Neuronal stem cell (in vitro differentiated cells): ENCODE data around the gene ST3GAL4.
A peak's percentile ranks its signal among the peaks of the same experiment; 100 is the strongest.

ENCODE experiments used
- DNase-seq: peaks from one replicate; pipeline ENCODE4 v3.0.0-alpha.2; 2013; ENCODE audit warnings: low spot score
- H2AFZ ChIP-seq: one replicate; pipeline ENCODE4 v1.6.1; 2013; ENCODE audit warnings: mild to moderate bottlenecking, low read length, inconsistent platforms
- H2AK5ac ChIP-seq: 2 replicates; pipeline ENCODE4 v1.6.1; 2013; ENCODE audit warnings: low read depth, mild to moderate bottlenecking, inconsistent platforms, low read length, moderate library complexity, mixed read lengths
- H2BK120ac ChIP-seq: 2 replicates; pipeline ENCODE4 v1.6.1; 2013; ENCODE audit warnings: low read depth, mild to moderate bottlenecking, inconsistent platforms, low read length, moderate library complexity, mixed read lengths
- H2BK12ac ChIP-seq: one replicate; pipeline ENCODE4 v1.6.1; 2013; ENCODE audit warnings: low read length, inconsistent platforms
- H2BK15ac ChIP-seq: 2 replicates; pipeline ENCODE4 v1.6.1; 2013; ENCODE audit warnings: mild to moderate bottlenecking, low read length, inconsistent platforms, mixed read lengths
- H2BK5ac ChIP-seq: one replicate; pipeline ENCODE4 v1.6.1; 2013; ENCODE audit warnings: inconsistent platforms, mild to moderate bottlenecking, low read length, moderate library complexity
- H3K14ac ChIP-seq: one replicate; pipeline ENCODE4 v1.6.1; 2013; ENCODE audit warnings: low read length, inconsistent platforms
- H3K18ac ChIP-seq: 2 replicates; pipeline ENCODE4 v1.6.1; 2013; ENCODE audit warnings: low read length, inconsistent platforms
- H3K23ac ChIP-seq: 2 replicates; pipeline ENCODE4 v1.6.1; 2013; ENCODE audit warnings: low read depth, mild to moderate bottlenecking, mixed read lengths, low read length, inconsistent platforms; ENCODE audit not compliant: poor library complexity
- H3K27ac ChIP-seq: replicated peaks from 3 replicates; pipeline ENCODE4 v1.5.1; 2013; ENCODE audit warnings: low read length, inconsistent platforms
- H3K27me3 ChIP-seq, 3 experiments: 2 replicates each; pipeline ENCODE4 v1.6.1; 2013; ENCODE audit warnings: low read length in 3 of 3, mild to moderate bottlenecking in 2 of 3, inconsistent platforms in 1 of 3, low read depth in 1 of 3, mixed read lengths in 1 of 3, moderate library complexity in 1 of 3; ENCODE audit not compliant: control insufficient read depth in 3 of 3, insufficient read depth in 3 of 3
- H3K36me3 ChIP-seq, 2 donors: replicated peaks in 1 of 2; 2 replicates each; pipeline ENCODE4 v1.6.1; 2013; ENCODE audit warnings: low read length in 2 of 2; ENCODE audit not compliant: control insufficient read depth in 2 of 2, insufficient read depth in 2 of 2
- H3K4ac ChIP-seq: 2 replicates; pipeline ENCODE4 v1.6.1; 2013; ENCODE audit warnings: inconsistent platforms, mild to moderate bottlenecking, low read length, moderate library complexity
- H3K4me1 ChIP-seq, 2 donors: 1 replicate in 1 of 2; 2 replicates in 1 of 2; pipeline ENCODE4 v1.6.1; 2013; ENCODE audit warnings: low read length in 2 of 2, low read depth in 1 of 2; ENCODE audit not compliant: control insufficient read depth in 2 of 2, insufficient read depth in 1 of 2
- H3K4me2 ChIP-seq: one replicate; pipeline ENCODE4 v1.6.1; 2013; ENCODE audit warnings: mild to moderate bottlenecking, low read length, inconsistent platforms; ENCODE audit not compliant: insufficient read depth, poor library complexity, severe bottlenecking
- H3K4me3 ChIP-seq, 2 donors: 2 replicates each; pipeline ENCODE4 v1.5.1; 2013; ENCODE audit warnings: low read length in 2 of 2, mild to moderate bottlenecking in 2 of 2, inconsistent platforms in 1 of 2, moderate library complexity in 1 of 2
- H3K79me1 ChIP-seq: one replicate; pipeline ENCODE4 v1.6.1; 2013; ENCODE audit warnings: low read depth, mild to moderate bottlenecking, inconsistent platforms, low read length, moderate library complexity
- H3K9ac ChIP-seq: one replicate; pipeline ENCODE4 v1.6.1; 2013; ENCODE audit warnings: mild to moderate bottlenecking, low read depth, low read length, inconsistent platforms; ENCODE audit not compliant: poor library complexity
- H3K9me3 ChIP-seq, 2 donors: replicated peaks in 1 of 2; 2 replicates each; pipeline versions ENCODE3 to v1.6.1; 2013; ENCODE audit warnings: low read length in 2 of 2, mild to moderate bottlenecking in 2 of 2, inconsistent platforms in 1 of 2, low read depth in 1 of 2, mixed read lengths in 1 of 2, moderate library complexity in 1 of 2; ENCODE audit not compliant: control insufficient read depth in 2 of 2, insufficient read depth in 1 of 2
- H4K8ac ChIP-seq: one replicate; pipeline ENCODE4 v1.6.1; 2013; ENCODE audit warnings: low read depth, mild to moderate bottlenecking, inconsistent platforms, low read length, moderate library complexity
- H4K91ac ChIP-seq: one replicate; pipeline ENCODE4 v1.6.1; 2013; ENCODE audit warnings: low read length, low read depth, mild to moderate bottlenecking, inconsistent platforms; ENCODE audit not compliant: poor library complexity
- WGBS, 2 donors: extraction: QIAGEN DNeasy Blood & Tissue Kit; methylation state at CpG; one replicate each; pipeline ENCODE4 v1.1.7; 2013; ENCODE audit warnings: missing lambda C conversion rate in 2 of 2, mixed read lengths in 1 of 2; ENCODE audit not compliant: insufficient read length in 2 of 2, insufficient replicate concordance in 1 of 2; ENCODE audit errors: extremely low coverage in 2 of 2; 5-methylcytosine and 5-hydroxymethylcytosine counted together

Gene ST3GAL4

DNA sequence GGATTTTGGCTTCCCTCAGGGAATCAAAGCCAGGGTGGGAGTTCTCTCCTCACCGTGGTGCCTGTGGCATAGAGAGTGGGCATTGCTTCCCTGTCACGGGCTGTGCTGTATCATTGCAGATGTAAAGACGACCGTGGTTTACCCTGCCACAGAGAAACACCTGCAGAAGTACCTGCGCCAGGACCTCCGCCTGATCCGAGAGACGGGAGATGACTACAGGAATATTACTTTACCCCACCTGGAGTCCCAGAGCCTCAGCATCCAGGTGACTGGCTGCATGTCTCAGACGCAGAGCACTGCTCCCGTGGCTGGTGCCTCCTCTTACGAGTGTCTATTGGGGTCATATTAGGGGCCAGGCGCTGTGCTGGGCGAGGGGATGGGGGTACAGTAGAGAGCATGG lies 24.2 kb upstream of the ST3GAL4 start:
- Histone ChIP-seq H3K79me1 (no peaks in the 10 kb centered on the region), H3K9ac (no peak overlapping the region), H2BK5ac (no peak overlapping the region), H2AFZ (no peak overlapping the region), H2AK5ac (no peak overlapping the region), H3K4ac (no peak overlapping the region), H3K27ac (no peak overlapping the region), H3K9me3 (no peaks in the 10 kb centered on the region), H3K4me1 (peaks cover 2 to 8% of the 10 kb centered on the region in 2 donors), H4K8ac (no peak overlapping the region), H2BK12ac (no peak overlapping the region), H4K91ac (no peak overlapping the region), H3K36me3 (peaks cover 3 to 17% of the 10 kb centered on the region in 2 donors), H3K18ac (no peak overlapping the region), H3K27me3 (no peaks in the 10 kb centered on the region), H2BK15ac (no peak overlapping the region), H2BK120ac (no peak overlapping the region), H3K14ac (no peak overlapping the region), H3K4me3 (no peak overlapping the region), H3K4me2 (no peak overlapping the region), H3K23ac (no peak overlapping the region)
- WGBS, 2 donors = no CpG with 5 or more reads among the region's 13 CpGs
- no peak for DNase-seq

DNA sequence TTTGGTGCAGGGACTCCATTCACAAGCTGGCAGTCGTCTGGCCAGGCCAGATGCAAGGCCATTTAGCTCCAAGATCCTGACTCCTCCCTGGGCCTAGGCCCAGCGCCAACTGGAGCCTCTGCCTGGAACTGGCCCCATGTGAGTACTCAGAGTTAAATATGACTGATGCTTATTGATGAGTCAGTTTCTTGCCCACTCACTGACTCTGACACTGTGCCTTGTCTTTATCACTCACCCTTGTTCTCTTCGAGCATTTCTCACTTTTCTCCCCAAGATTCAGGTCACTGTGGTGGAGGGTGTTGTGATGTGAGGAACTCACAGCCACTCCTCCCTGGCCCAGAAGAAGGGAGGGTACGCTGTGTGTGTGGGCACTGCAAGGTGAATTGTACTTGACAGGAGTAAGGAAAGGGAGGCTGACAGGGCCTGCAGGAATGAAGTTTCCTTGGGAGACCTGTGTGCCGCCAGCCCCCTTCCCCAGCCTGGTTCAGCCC lies 23.2 kb upstream of the ST3GAL4 start:
- Histone ChIP-seq H4K8ac (no peak overlapping the region), H3K9ac (no peak overlapping the region), H3K4ac (no peak overlapping the region), H2BK5ac (no peak overlapping the region), H3K4me3 (no peak overlapping the region), H3K4me2 (no peak overlapping the region), H2BK12ac (no peak overlapping the region), H3K4me1 (peaks cover 12 to 17% of the 10 kb centered on the region in 2 donors), H2AK5ac (no peak overlapping the region), H4K91ac (no peak overlapping the region), H3K27me3 (no peaks in the 10 kb centered on the region), H3K27ac (no peak overlapping the region), H3K18ac (no peak overlapping the region), H3K14ac (no peak overlapping the region), H2AFZ (no peak overlapping the region), H3K9me3 (no peaks in the 10 kb centered on the region), H2BK120ac (no peak overlapping the region), H2BK15ac (no peak overlapping the region), H3K79me1 (no peaks in the 10 kb centered on the region), H3K36me3 (peaks cover 3 to 17% of the 10 kb centered on the region in 2 donors), H3K23ac (no peak overlapping the region)
- WGBS, 2 donors = no CpG with 5 or more reads among the region's 5 CpGs
- no peak for DNase-seq

DNA sequence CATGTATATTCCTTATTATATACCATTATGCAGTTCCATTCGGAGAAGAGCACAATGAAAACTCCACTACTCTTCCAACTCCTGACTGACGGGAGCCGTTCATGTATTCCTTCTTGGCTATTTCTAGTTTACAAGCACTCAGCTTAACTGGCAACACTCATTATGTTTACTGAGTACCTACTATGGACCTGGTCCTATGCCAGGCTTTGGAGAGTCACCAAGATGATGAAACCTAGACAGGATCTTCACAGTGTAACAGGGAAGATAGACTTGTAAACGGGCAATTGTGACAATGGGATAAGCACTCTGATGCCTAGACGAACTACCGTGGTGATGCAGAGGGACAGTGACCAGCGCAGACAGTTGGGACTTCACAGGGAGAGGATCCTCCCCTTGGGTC lies 22.3 kb upstream of the ST3GAL4 start:
- no peak overlapping the region for H3K4ac ChIP-seq
- peaks cover 14 to 20% of the 10 kb centered on the region in 2 donors for H3K4me1 ChIP-seq
- no peak overlapping the region for H3K23ac ChIP-seq
- no peak overlapping the region for H2AFZ ChIP-seq
- no peak overlapping the region for H2BK12ac ChIP-seq
- H3K14ac ChIP-seq = no peak overlapping the region
- peaks cover 3 to 19% of the 10 kb centered on the region in 2 donors for H3K36me3 ChIP-seq
- H4K91ac ChIP-seq = no peak overlapping the region
- H3K9ac ChIP-seq = no peak overlapping the region
- H4K8ac ChIP-seq = no peak overlapping the region
- no peak overlapping the region for H2AK5ac ChIP-seq
- no peak overlapping the region for H2BK120ac ChIP-seq
- no peak overlapping the region for H3K4me3 ChIP-seq
- no peaks in the 10 kb centered on the region for H3K9me3 ChIP-seq
- H3K27me3 ChIP-seq = no peaks in the 10 kb centered on the region
- H3K18ac ChIP-seq = no peak overlapping the region
- no peak for DNase-seq
- H2BK15ac ChIP-seq = no peak overlapping the region
- H3K27ac ChIP-seq = no peak overlapping the region
- no peaks in the 10 kb centered on the region for H3K79me1 ChIP-seq
- WGBS, 2 donors = no CpG with 5 or more reads among the region's 7 CpGs
- no peak overlapping the region for H3K4me2 ChIP-seq
- H2BK5ac ChIP-seq = no peak overlapping the region

DNA sequence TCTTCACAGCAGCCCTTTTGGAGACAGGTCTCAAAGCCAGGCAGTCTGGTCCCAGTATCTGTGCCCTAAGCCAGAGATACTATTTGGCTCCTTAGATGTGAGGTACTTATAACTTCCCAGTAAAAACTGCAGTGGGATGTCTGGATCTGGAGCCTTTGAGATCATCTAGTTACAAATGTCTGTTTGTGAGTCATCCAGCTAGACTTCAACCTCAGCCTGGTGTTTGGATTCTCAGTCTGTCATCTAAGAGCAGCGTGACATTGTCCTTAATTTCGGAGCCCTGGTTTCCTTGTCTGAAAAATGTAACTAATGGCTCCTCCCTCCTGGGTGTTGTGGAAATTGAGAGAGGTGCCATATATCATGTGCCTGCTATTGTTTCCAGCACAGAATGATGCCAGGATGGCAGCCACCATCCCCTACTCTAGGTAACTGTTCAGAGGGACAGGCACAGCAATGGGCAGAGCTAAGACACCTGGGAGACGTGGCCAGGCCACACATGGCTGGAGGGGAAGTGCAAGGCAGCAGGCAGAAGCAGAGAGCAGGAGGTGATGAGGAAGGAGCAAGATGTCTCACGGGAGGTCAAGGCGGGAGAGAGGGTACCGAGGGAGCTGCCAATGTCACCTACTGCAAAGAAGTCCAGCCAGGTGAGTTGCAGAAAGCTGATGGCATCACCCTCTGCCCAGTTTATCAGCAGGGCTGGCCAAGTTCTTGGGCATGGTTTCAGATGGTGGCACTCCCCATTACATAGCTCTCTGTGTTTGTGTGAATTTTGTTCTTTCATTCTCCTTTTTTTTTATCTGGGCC lies 20.6 kb upstream of the ST3GAL4 start:
- Histone ChIP-seq H3K4me2 (no peak overlapping the region), H3K4ac (no peak overlapping the region), H2BK120ac (no peak overlapping the region), H3K4me3 (no peak overlapping the region), H2BK5ac (no peak overlapping the region), H4K91ac (no peak overlapping the region), H3K23ac (no peak overlapping the region), H3K4me1 (peaks cover 17 to 24% of the 10 kb centered on the region in 2 donors), H3K14ac (peak overlapping the region; percentile 49), H2AFZ (no peak overlapping the region), H3K27me3 (no peaks in the 10 kb centered on the region), H3K9me3 (no peaks in the 10 kb centered on the region), H2BK15ac (no peak overlapping the region), H2BK12ac (no peak overlapping the region), H3K18ac (no peak overlapping the region), H3K9ac (no peak overlapping the region), H3K27ac (no peak overlapping the region), H4K8ac (no peak overlapping the region), H3K79me1 (no peaks in the 10 kb centered on the region), H3K36me3 (peaks cover 3 to 35% of the 10 kb centered on the region in 2 donors), H2AK5ac (no peak overlapping the region)
- no CpG with 5 or more reads among the region's 6 CpGs for WGBS, 2 donors
- DNase-seq = no peak
